ENCODE results near the gene POLDIP2.
A peak's percentile ranks its signal among the peaks of the same experiment; 100 is the strongest.

Gene POLDIP2

DNA sequence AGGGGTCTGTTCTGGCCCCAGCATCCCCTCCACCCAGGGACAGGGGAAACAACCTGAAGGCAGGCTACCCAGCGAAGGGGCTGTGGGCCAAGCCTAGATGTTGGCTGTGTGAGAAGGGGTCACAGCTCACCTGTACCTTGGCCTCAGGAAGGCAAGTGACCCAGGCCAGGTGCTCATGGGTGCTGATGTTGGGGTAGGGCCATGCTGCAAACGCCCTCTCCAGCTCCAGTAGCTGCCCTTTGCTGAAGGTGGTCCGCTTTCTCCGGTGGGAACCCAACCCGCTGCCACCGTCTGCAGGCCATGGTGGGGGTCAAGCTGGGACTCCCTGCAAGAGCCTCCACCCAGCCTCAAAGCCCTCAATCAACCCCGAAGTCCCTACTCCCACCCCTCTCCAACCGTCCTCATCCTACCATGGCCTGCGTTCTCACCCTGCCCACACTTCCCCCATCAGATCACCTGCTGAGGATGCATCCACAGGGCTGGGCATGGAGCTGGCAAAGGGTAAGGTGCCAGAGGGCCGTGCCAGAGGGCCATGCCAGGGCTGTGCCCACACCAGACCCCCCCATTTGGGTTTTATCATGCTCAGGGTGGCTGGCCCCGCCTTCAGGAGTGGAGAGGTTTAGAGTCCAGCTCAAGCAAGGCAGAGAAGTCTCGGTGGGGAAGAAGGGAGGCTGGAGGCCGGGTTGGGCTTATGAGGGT lies 7.5 kb upstream of the POLDIP2 start, which contains the start of gene SEBOX:
SEBOX (minus strand) TSS at position 535 of the 699 bp plus-strand sequence; CDS start at position 487, 48 bp downstream.
- DNase-seq (ENCODE audit: low spot score), result no peak
- TF ChIP-seq CTCF (conservative IDR thresholded peaks at IDR 0.05; ENCODE audit: low read depth), result no peak
- no peak within 1 kb of the TSS for H3K27ac ChIP-seq
- POLR2A ChIA-PET (ENCODE audit: low non-redundant PET), result no interaction called here
- CTCF ChIA-PET, result interaction anchor here (0.6 kb wide), 1 partner anchor 86 kb away, joined by 3 read pairs; no protein-coding TSS in a partner anchor

GRCh38 chr17:28363776-28364650 lies 6.7 kb upstream of the POLDIP2 start:
- no peak overlapping the region for H3K27ac ChIP-seq
- ChIA-PET POLR2A (ENCODE audit: low non-redundant PET) (no interaction called here), CTCF (no interaction called here)
- TF ChIP-seq CTCF (conservative IDR thresholded peaks at IDR 0.05; ENCODE audit: low read depth), result no peak
- no peak for DNase-seq (ENCODE audit: low spot score)

GRCh38 chr17:28363186-28363585 lies 5.9 kb upstream of the POLDIP2 start:
- H3K27ac ChIP-seq, result no peak overlapping the region
- CTCF ChIA-PET, result no interaction called here
- DNase-seq (ENCODE audit: low spot score), result no peak
- POLR2A ChIA-PET (ENCODE audit: low non-redundant PET), result no interaction called here
- TF ChIP-seq CTCF (conservative IDR thresholded peaks at IDR 0.05; ENCODE audit: low read depth), result no peak

DNA sequence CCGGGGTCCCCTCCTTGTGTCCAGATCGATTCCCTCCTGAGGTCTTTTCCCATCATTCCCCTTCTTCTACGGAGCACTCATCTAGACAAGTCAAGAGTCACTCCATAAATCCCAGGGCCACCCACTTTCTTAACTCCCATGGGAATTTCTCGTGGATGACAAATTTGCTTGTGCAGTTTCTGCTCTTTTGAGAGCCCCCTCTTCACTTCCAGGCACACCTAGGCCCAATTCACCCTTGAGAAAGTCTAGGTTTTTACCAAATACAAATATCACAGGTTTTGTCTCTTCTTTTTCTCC lies 522 bp upstream of the POLDIP2 start:
- DNase-seq (ENCODE audit: low spot score), result no peak
- CTCF ChIA-PET, result interaction anchor here (0.5 to 0.6 kb wide), 3 partner anchors 107 to 214 kb away, joined by 3 to 4 read pairs (median 3); no protein-coding TSS in a partner anchor
- no peak for TF ChIP-seq CTCF (conservative IDR thresholded peaks at IDR 0.05; ENCODE audit: low read depth)
- peak overlapping the region; percentile 77 for H3K27ac ChIP-seq
- POLR2A ChIA-PET (ENCODE audit: low non-redundant PET), result interaction anchor here (1.0 to 2.1 kb wide), 3 partner anchors 10 to 22 kb away, joined by 4 to 16 read pairs (median 7); partner anchors contain the start of genes IFT20 and TNFAIP1

DNA sequence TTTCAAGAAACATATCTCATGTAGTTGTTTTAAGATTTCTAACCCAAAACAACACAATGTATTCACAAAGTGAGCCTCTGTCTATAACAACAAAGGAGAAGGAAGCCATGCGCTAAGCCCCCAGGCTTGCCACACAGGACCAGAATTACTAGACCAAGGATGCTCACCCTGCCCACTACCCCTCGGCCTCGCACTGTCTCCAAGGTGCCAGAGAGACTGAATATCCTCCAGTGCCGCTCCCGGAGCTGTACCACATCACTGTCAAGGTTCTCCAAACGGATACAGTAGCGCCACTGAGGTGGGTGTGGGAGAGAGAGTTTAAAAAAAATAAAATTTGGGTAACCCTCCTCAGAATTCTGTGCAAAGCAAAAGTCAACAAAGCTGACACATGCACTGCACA lies 7.1 kb downstream of the POLDIP2 start:
- TF ChIP-seq CTCF (conservative IDR thresholded peaks at IDR 0.05; ENCODE audit: low read depth), result no peak
- H3K27ac ChIP-seq, result peak overlapping the region; percentile 7; the same call in 1 of the 2 replicates
- ChIA-PET POLR2A (ENCODE audit: low non-redundant PET) (no interaction called here), CTCF (interaction anchor here (0.6 kb wide), 1 partner anchor 1045 kb away, joined by 3 read pairs; no protein-coding TSS in a partner anchor)
- no peak for DNase-seq (ENCODE audit: low spot score)

GRCh38 chr17:28348979-28349378 lies 8.3 kb downstream of the POLDIP2 start:
- H3K27ac ChIP-seq, result peak overlapping the region; percentile 95
- CTCF ChIA-PET, result no interaction called here
- no peak for TF ChIP-seq CTCF (conservative IDR thresholded peaks at IDR 0.05; ENCODE audit: low read depth)
- DNase-seq (ENCODE audit: low spot score), result no peak
- POLR2A ChIA-PET (ENCODE audit: low non-redundant PET), result no interaction called here
